Measurements from ENCODE around the gene BLTP3A.
"Not testable (repeated sequence)": the region's sequence is repeated elsewhere in the genome, so short reads cannot be mapped to it uniquely, and the experiment has no call there.

GRCh38 chr6:34808473-34808872 lies 16.6 kb downstream of the BLTP3A start:
- not testable (repeated sequence) for TF ChIP-seq CTCF (conservative IDR thresholded peaks at IDR 0.05); ZFX (IDR thresholded peaks at IDR 0.05)
